NCI-H1417 (cell line): ENCODE measurements around the gene GUSB.

Experiments
- DNase-seq, 3 experiments: peaks; one replicate each; lab custom pipeline; 2025; lab: John Stamatoyannopoulos, UW

Gene GUSB

DNA sequence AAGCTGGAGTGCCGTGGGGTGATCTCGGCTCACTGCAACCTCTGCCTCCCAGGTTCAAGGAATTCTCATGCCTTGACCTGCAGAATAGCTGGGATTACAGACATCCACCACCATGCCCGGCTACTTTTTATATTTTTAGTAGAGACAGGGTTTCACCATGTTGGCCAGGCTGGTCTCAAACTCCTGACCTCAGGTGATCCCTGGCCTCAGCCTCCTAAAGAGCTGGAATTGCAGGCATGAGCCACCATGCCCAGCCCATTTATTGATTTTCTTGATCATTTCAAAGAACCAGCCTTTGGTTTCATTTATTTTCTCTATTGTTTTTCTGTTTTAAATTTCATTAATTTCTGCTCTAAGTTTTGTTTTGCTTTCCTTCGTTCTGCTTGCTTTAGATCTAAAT lies 50.3 kb downstream of the GUSB start:
- no peak for DNase-seq

DNA sequence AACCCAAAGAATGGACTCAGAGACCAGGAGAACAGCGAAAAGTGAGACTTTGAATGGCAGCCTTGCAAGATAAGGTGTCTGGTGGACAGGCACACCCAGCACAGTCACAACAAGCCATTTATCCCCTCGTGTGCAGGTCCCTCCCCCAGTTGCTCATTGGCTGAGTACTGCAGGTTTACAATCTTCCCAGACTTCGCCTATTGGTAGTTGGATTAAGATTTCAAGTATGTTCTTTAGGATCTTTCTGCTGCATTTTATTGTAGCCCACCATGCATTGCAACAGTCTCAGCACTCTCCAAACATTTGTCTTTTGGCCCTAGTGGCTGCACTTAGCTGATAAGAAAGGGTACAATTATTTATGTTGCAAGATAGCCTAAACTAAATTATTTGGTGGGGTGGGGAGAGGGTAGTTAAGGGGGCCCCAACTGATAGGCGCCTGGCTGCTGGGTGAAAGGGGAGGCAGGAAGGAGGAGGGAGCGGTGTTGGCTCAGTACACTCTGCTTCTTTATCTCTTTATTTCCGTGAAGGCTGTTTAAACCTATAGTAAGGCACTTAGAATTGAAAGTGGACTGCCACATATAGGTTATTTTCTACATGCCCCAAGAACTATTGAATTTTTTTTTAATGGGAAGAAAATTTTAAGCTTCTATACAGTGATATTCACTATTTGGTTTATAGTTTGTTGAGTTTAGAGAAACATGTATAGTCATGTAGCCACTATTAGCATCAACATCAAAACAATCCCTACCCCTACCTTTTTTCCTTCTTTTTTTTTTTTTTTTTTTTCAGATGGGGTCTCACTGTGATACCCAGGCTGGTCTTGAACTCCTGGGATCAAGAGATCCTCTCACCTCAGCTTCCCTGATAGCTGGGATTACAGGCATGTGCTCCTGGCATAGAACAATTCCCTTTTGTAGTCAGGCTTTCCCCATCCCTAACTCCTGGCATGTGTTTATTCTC lies 54.2 kb downstream of the GUSB start:
- no peak for DNase-seq

DNA sequence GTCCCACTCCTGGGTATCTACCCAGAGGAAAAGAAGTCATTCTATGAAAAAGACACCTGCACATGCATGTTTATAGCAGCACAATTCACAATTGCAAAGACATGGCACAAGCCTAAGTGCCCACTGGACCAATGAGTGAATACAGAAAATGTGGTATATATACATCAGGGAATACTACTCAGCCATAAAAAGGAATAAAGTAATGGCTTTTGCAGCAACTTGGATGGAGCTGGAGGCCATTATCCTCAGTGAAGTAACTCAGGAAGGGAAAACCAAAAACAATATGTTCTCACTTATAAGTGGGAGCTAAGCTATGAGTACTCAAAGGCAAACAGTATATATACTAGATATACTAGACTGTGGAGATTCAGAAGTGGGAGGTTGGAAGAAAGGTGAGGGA lies 55.4 kb downstream of the GUSB start:
- no peak for DNase-seq

DNA sequence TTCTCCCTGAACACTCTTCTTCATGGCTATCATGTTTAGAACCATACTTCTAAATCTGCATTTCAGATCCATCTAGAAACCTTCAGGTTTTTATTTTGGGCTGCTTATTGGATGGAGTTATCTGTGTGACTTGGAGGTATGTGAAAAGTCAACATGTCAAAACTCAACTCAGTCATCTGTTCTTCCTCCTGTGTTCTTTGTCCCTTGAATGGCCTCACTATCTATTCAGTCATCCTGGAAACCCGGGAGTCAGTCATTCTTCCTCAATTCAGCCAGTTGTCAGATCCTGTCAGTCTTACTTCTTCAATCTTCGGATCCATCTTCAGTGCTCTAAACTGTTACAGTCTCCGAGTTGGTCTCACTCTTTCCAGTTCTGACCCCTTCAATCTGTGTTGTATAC lies 57.0 kb downstream of the GUSB start:
- DNase-seq: no peak

DNA sequence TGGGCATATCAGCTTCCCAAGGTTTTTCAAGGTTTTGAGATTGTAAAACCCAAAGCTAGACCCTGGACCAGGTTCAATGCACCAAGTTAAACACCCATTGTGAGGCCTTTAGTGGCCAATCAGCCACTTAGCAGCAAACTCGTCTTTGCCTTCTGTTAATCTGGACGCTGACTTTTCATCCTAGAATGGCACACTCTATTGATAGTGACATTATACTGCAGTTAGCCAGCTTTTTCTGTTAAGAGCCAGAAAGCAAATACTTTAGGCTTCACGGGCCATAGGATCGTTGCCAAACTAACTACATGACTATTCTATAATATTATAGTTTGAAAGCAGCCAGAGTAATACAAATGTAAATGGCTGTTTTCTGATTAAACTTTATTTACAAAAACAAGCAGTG lies 57.8 kb downstream of the GUSB start:
- no peak for DNase-seq

DNA sequence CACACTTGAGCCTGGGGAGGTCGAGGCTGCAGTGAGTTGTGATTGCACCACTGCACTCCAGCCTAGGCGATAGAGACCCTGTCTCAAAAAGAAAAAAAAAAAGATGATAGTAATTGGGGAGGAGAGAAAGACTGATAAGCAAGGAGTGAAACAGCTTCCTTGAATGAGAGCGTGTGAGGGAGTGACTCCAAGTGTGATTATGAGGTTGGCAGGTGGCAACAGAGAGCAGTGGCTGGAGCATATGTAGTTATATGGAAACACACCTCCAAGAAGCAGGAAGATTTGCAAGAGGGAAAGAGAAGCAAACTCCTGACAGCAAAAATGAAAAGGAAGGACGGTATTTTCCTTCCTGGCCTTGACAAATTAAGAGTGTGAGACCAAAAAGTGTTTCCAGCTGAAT lies 58.7 kb downstream of the GUSB start:
- DNase-seq: no peak

DNA sequence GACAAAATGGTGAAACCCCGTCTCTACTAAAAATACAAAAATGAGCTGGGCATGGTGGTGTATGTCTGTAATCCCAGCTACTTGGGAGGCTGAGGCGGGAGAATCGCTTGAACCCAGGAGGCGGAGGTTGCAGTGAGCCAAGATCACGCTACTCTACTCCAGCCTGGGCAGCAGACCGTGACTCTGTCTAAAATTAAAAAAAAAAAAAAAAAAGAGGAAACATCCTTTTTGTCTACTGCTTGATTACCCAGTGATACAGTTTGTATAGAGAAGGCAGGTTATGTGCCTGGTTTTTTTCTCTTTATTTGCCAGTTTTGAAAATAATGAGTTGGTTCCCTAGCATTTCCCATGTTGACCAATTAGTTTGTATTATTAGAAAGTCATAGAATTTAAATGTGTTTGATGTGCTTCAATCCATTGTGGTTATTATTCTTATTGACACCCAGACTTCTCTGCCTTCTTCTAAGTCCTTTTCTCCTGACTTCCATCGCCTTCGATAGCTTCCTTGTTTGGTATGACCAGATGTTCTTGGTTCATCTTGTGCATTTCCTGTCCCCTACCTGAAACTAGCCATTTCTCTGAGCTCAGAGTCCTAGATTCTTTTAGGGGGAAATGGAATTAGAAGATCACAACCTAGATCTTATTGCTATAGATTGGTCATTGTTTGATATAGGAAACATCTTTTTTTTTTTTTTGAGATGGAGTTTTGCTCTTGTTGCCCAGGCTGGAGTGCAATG lies 65.9 kb downstream of the GUSB start:
- DNase-seq: no peak

DNA sequence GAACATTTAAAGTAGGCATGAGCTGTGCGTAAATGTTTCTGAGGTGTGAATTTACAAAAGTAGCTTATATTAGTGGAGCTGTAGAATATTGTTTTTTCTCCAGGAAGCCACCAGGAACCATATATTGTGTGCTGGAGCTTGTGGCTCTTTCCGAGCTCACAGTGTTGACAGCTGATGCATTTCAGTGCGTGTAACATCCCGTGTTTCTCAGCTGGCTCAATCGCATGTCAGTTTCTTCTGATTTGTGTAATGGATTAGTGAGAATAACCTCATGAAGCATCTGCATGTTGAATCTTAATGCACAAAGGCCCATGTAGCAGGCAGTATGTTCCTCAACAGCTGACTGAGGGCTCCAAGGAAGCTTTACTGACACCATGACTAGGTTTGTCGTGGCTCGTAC lies 69.8 kb downstream of the GUSB start:
- no peak for DNase-seq
